ENCODE results near the gene RET.

Gene RET

GRCh38 chr10:43037942-43038782, 38.7 kb upstream of the RET start:
- Histone ChIP-seq H3K4me1 (peaks cover 42 to 82% (median 80%) of the 10 kb centered on the region in 10 experiments), H3K9me3 (replicated peaks in 1 of 11) (peaks cover 13 to 22% (median 20%) of the 10 kb centered on the region in 11 experiments; a peak in 21 of 22 replicates), H3K36me3 (no peaks in the 10 kb centered on the region), H3K9ac (peak overlapping the region in 7 of 11 experiments; percentile 3 to 74 (median 61); a peak in 11 of 22 replicates), H4K20me1 (peaks cover 0 to 3% (median 0%) of the 10 kb centered on the region in 11 experiments; a peak in 1 of 22 replicates), H3K27me3 (no peaks in the 10 kb centered on the region), H3K4me3 (peak overlapping the region in 1 of 10 experiments; percentile 7; a peak in 2 of 20 replicates), H3K27ac (peak overlapping the region in 6 of 11 experiments; percentile 36 to 84 (median 80); a peak in 11 of 22 replicates), H3K4me2 (peak overlapping the region; percentile 53 to 98 (median 84))
- no peak for TF ChIP-seq Cebpa-rat (IDR thresholded peaks at IDR 0.05)

DNA sequence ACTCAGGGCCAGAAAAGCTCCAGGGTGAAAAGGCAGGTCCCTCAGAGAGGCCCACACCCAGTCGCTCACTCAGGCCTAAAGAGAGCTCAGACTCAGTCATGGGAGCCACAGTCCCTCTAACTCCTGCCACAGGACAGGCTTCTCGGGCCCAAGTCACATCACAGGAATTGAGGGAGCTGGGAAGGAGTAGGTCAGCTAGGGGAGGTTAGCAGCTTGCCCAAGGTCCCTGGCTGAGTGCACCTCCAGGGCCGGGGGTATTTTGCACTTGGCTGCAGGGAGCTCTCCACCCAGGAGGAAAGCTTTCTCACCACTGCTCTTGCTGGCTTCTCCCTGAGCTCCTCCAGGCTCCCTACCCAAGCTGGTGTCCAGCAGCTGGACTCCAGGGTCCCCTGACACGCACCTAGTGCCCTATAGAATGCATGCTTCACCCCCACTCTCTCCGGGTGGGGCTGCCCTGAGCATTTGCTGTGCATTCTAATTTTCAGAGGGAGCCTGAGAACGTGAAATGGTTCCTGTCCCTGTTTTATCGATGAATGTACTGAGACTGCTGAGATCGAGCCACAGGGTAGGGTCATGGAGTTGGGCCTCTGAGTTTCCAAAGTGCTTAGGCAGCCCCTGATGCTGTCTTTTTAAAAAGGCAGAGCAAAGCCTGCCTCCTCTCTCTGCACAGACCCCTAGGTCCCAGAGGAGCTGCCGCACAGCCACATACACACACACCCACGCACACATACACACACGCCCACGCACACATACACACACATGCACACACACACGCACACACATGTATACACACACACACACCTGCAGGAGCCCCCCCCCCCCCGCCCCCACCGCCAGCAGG, 37.9 kb upstream of the RET start:
- Histone ChIP-seq H3K36me3 (no peaks in the 10 kb centered on the region), H3K27me3 (no peaks in the 10 kb centered on the region), H3K4me1 (peaks cover 51 to 91% (median 89%) of the 10 kb centered on the region in 10 experiments), H3K9me3 (replicated peaks in 1 of 11) (peaks cover 8 to 14% (median 12%) of the 10 kb centered on the region in 11 experiments; a peak in 21 of 22 replicates), H4K20me1 (peaks cover 0 to 3% (median 0%) of the 10 kb centered on the region in 11 experiments; a peak in 1 of 22 replicates), H3K27ac (peak overlapping the region in 6 of 11 experiments; percentile 36 to 84 (median 80); a peak in 13 of 22 replicates), H3K9ac (peak overlapping the region in 7 of 11 experiments; percentile 3 to 74 (median 61); a peak in 12 of 22 replicates), H3K4me3 (peak overlapping the region in 2 of 10 experiments; percentile 7 to 25; a peak in 3 of 20 replicates), H3K4me2 (peak overlapping the region; percentile 53 to 98 (median 84))
- TF ChIP-seq Cebpa-rat (IDR thresholded peaks at IDR 0.05) = no peak

- Histone ChIP-seq H3K4me1 (peaks cover 59 to 99% (median 97%) of the 10 kb centered on the region in 10 experiments), H3K9me3 (replicated peaks in 1 of 11) (peaks cover 0 to 5% (median 3%) of the 10 kb centered on the region in 11 experiments; a peak in 10 of 22 replicates), H3K9ac (peak overlapping the region in 8 of 11 experiments; percentile 7 to 80 (median 56); a peak in 13 of 22 replicates), H3K36me3 (no peaks in the 10 kb centered on the region), H3K27ac (peak overlapping the region in 8 of 11 experiments; percentile 48 to 91 (median 79); a peak in 17 of 22 replicates), H3K27me3 (no peaks in the 10 kb centered on the region), H3K4me2 (peak overlapping the region; percentile 64 to 98 (median 89)), H3K4me3 (no peak overlapping the region), H4K20me1 (peaks cover 0 to 3% (median 0%) of the 10 kb centered on the region in 11 experiments; a peak in 1 of 22 replicates)
- TF ChIP-seq Cebpa-rat (IDR thresholded peaks at IDR 0.05) = no peak
Observed at GRCh38 chr10:43039624-43040481, 37.0 kb upstream of the RET start.

- peak overlapping the region in 4 of 11 experiments; percentile 67 to 80 (median 74); a peak in 7 of 22 replicates for H3K9ac ChIP-seq
- no peak overlapping the region for H3K4me3 ChIP-seq
- no peaks in the 10 kb centered on the region for H3K9me3 ChIP-seq (replicated peaks in 1 of 11)
- TF ChIP-seq Cebpa-rat (IDR thresholded peaks at IDR 0.05) = no peak
- peaks cover 65 to 100% (median 99%) of the 10 kb centered on the region in 10 experiments for H3K4me1 ChIP-seq
- peak overlapping the region; percentile 64 to 98 (median 89); a peak in 20 of 22 replicates for H3K4me2 ChIP-seq
- no peaks in the 10 kb centered on the region for H3K27me3 ChIP-seq
- peaks cover 0 to 3% (median 0%) of the 10 kb centered on the region in 11 experiments; a peak in 1 of 22 replicates for H4K20me1 ChIP-seq
- no peaks in the 10 kb centered on the region for H3K36me3 ChIP-seq
- H3K27ac ChIP-seq = peak overlapping the region in 5 of 11 experiments; percentile 73 to 91 (median 86); a peak in 9 of 22 replicates
Observed at GRCh38 chr10:43040482-43041256, 36.2 kb upstream of the RET start.

DNA sequence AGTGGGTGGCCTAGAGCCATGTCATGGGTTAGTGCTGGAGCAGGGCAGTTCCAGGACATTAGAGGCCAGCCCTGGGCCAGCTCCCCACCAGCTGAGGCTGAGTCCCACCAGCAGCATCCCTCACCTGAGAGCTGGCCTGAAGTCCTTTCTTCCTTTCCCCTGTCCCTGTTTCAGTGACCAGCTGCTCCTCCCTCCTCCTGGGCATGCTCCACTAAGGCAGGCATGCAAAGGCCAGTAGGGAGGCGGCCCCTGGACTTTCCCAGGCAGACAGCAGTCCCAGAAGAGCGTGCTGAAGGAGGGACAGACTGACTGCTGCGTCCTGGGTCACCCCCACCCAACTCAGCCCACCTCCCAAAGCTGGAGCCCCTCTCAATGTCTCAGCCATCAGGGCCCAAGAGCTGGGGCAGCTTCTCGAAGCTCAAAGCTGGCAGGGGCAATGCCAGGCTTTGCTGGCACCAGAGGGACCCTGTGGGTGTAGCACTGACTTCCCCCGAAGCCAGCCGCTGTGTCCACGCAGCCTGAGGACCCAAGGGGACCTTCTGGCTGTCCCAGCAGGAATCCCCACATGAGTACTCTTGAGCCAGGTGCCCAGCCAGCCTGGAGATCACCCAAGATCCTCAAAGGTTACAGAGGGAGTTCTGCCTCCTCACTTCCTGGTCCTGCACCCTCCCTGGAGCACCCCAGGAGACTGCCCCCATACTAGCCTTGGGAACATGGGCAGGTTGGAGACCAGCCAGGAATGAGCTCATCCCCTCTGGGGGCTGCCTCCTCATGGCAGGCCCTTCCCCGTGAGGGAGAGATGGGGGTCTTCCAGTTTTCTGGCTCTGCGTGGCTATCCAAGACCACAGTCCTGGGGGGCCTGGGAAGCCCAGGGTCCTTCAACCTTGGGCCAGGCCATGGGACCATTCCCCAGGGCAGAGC, 35.2 kb upstream of the RET start:
- Histone ChIP-seq H3K9ac (peak overlapping the region in 3 of 11 experiments; percentile 37 to 54 (median 50); a peak in 6 of 22 replicates), H3K4me3 (no peak overlapping the region; a peak in 2 of 20 replicates), H4K20me1 (peaks cover 0 to 3% (median 0%) of the 10 kb centered on the region in 11 experiments; a peak in 1 of 22 replicates), H3K36me3 (no peaks in the 10 kb centered on the region), H3K9me3 (replicated peaks in 1 of 11) (no peaks in the 10 kb centered on the region), H3K4me1 (peaks cover 66 to 100% (median 99%) of the 10 kb centered on the region in 10 experiments), H3K27me3 (no peaks in the 10 kb centered on the region), H3K4me2 (peak overlapping the region in 10 of 11 experiments; percentile 44 to 98 (median 90); a peak in 19 of 22 replicates), H3K27ac (peak overlapping the region in 5 of 11 experiments; percentile 28 to 91 (median 86); a peak in 10 of 22 replicates)
- TF ChIP-seq Cebpa-rat (IDR thresholded peaks at IDR 0.05) = no peak

DNA sequence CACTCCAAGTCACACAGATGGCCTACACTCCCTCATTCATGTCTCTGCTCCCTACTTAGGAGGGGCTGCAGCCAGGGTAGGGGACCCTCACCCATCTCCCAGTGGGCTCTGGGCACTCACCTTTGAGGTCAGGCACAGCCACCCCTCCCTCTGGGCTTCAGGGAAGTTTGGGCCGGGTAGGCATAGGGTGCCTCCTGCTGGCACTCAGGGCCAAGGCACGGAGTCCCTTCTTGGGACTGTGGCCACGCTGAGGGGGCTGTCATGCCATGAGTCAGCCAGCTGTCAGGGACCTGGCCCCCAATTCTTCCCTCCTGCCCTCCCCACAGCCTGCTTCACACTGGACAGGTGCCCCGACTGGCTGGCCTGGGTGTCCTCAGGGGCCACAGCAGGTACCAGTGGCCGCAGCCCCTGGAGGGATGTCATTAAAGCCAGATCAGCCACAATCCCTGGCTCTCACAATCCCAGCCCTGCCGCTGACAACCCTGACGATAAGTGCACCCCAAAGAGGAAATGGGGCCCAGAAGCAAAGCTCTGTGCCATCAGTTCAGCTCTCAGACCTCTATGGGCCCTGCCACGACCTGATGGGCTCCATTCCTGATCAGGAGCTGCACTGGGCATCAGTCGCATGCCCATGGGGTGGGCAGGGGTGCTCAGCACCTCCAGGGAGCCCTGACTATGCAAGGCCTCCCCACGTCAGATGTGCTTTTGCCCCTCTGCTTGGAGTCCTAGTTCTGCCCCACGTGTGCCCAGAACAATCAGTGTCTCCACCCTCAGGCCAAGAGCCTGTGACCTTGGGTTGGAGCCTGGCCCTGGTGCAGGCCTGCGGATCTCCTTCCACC, 34.1 kb upstream of the RET start:
- TF ChIP-seq Cebpa-rat (IDR thresholded peaks at IDR 0.05) = no peak
- no peaks in the 10 kb centered on the region for H3K36me3 ChIP-seq
- H3K4me3 ChIP-seq = no peak overlapping the region
- H3K4me1 ChIP-seq = peaks cover 66 to 98% (median 91%) of the 10 kb centered on the region in 10 experiments
- no peaks in the 10 kb centered on the region for H3K9me3 ChIP-seq (replicated peaks in 1 of 11)
- peak overlapping the region in 6 of 11 experiments; percentile 8 to 74 (median 55); a peak in 6 of 22 replicates for H3K9ac ChIP-seq
- H3K4me2 ChIP-seq = peak overlapping the region; percentile 54 to 98 (median 89); a peak in 21 of 22 replicates
- H3K27me3 ChIP-seq = no peaks in the 10 kb centered on the region
- H3K27ac ChIP-seq = peak overlapping the region in 7 of 11 experiments; percentile 52 to 88 (median 76); a peak in 11 of 22 replicates
- H4K20me1 ChIP-seq = peaks cover 0 to 3% (median 0%) of the 10 kb centered on the region in 11 experiments; a peak in 1 of 22 replicates

All from BLaER1 treated with 17β-estradiol and CSF1 and Interleukin-3, amounts not matched to agents 10 nM and 100 nM (cell line).